NB4 (cell line): ENCODE results near the gene EXOC4.

ENCODE experiments used
- POLR2A ChIP-seq: IDR thresholded peaks from 2 replicates; pipeline ENCODE4 v1.6.1; 2011; ENCODE audit warnings: mild to moderate bottlenecking; ENCODE audit not compliant: insufficient read length; ENCODE audit errors: extremely low read depth
- TF ChIP-seq, protein P1 (sequence below): IDR thresholded peaks from one replicate; pipeline ENCODE4 v1.5.1; 2012; ENCODE audit warnings: low read depth, low read length

DNA sequence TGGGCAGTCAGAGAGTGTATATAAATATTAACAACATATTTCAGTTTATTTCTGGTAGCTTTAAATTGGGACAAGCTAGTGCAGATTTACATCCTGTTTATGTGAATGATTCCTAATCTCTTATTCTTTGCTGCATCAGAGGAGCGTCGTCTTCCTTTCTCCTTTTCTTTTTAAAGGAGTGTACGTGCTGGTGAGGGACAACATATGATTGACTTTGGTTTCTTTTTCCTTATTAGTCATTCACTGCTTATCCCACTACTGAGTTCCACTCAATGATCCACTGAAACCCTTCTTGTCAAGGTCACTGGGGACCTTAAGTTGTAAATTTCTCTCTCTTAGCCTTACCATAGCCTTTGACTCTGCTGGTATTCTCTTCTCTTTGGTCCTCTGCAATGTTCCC is 116.3 kb downstream of the EXOC4 start:
- TF ChIP-seq POLR2A, result no peak
- TF ChIP-seq, protein P1, sequence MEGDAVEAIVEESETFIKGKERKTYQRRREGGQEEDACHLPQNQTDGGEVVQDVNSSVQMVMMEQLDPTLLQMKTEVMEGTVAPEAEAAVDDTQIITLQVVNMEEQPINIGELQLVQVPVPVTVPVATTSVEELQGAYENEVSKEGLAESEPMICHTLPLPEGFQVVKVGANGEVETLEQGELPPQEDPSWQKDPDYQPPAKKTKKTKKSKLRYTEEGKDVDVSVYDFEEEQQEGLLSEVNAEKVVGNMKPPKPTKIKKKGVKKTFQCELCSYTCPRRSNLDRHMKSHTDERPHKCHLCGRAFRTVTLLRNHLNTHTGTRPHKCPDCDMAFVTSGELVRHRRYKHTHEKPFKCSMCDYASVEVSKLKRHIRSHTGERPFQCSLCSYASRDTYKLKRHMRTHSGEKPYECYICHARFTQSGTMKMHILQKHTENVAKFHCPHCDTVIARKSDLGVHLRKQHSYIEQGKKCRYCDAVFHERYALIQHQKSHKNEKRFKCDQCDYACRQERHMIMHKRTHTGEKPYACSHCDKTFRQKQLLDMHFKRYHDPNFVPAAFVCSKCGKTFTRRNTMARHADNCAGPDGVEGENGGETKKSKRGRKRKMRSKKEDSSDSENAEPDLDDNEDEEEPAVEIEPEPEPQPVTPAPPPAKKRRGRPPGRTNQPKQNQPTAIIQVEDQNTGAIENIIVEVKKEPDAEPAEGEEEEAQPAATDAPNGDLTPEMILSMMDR, result no peak
